ENCODE measurements around the gene AMIGO3. TPM values are rescaled to one million over a fixed set of nuclear protein-coding genes. Genes with fewer than 3 reads are reported as not detected.
A peak's percentile ranks its signal among the peaks of the same experiment; 100 is the strongest.
"Not testable (repeated sequence)": the region's sequence is repeated elsewhere in the genome, so short reads cannot be mapped to it uniquely, and the experiment has no call there.

The AMIGO3 gene
- total RNA-seq, 1 donor from 2014 or later = 1.8 TPM

DNA sequence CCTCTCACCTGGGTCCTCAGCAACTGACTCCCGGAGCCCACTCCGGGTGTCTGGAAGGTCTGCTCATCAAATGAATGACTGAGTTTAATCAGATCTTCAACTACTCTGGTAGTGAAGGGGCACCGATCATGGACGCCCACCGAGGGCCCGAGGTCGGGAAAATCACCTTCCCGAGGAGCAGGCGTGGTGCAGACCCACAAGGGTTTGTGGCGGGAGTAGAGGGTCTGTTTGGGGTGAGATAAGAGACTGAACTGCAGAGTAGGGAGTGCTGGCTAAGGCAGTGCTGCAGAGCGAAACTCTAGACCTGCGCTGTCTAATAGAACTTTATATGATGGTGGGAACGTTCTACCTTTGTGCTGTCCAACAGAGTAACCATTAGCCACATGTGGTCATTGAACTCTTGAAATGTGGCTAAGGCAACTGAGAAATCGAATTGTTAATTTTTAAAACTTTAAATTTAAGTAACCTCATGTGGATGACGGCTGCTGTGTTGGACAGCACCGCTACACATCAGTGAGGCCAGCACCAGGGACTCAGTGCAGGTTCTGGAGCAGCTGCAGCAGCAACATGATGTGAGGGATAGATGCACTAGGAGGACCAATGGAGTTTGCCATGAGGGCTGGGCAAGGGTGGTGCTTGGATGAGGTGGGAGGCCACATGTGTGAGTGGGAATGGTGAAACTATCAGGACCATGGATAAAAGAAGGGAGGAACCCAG is 29.4 kb downstream of the AMIGO3 start:
- DNase-seq (ENCODE audit: low read depth) = not testable (repeated sequence)

GRCh38 chr3:49689046-49689907 is 30.2 kb downstream of the AMIGO3 start, which contains the start of the genes MST1 and RNF123:
Gene MST1, minus strand, starts transcription at chr3:49689474. Its CDS starts 783 bp downstream, at chr3:49688691.
Gene RNF123, plus strand, starts transcription at chr3:49689557. Its CDS starts 1,609 bp downstream, at chr3:49691166.
- DNase-seq (ENCODE audit: low read depth) = peak; percentile 94

DNA sequence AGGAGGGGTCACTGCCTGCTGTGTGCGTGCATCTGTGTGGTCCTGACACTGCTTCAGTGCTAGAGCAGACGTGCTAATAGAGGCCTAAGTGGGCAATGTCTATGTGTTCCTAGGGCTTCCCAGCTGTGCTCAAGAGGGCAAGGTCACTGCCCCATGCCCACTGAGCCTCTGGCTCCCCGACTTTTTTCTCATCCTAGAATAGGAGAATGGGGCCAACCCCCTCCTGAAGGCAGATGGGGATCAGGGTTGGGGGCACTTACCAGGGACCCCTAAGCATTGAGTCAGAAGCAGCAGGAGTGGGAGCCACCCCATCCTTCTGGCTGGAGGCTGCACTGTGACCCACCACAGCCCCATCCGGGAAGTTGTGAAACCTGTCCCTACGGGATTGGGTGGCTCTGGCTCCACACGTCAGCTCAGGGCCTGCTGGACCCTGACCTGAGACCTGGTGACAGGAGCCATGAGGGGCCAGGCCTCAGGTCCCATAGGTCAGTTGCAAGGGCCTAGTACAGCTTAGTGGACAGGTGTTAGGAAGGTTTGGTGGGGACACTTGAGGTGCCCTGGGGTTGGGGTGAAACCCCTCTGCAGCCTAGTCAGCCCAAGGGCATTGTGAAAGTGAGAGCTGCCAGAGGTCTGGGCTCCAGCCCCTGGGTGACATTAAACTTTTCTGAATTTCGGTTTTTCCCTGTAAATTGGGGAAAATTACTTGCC is 31.0 kb downstream of the AMIGO3 start:
- DNase-seq (ENCODE audit: low read depth) = not testable (repeated sequence)

- DNase-seq (ENCODE audit: low read depth) = not testable (repeated sequence)
Observed at GRCh38 chr3:49687424-49687795, 32.1 kb downstream of the AMIGO3 start.

DNA sequence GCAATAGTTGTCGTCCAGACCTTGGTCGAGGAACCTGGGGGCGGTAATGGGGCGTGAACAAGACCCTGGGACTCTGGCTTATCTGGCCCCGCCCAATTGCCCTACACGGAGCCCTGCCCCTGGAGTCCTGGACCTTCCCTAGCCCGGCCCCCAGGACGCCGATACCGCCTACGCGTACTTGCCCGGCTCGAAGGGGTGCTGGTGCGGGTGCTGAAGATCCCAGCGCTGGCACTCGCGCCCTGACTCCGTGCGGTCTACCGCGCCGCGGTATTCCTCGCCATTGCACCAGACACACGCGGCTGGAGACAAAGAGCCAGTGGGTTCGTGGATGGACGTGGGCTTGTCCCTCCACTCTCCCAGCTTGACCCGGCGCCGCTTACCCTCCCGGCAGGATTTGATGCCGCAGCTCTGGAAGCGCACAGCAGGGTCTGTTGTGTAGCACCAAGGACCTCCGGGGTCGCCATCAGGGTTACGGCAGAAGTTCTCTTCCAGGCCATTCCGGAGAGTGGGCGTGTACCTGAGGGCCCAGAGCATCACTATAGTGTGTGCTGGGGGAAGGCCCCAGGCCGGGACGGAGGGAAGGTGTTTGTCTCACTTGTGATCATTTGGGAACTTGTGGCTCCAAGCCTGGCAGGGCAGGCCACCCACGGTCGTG is 32.6 kb downstream of the AMIGO3 start:
- not testable (repeated sequence) for DNase-seq (ENCODE audit: low read depth)

DNA sequence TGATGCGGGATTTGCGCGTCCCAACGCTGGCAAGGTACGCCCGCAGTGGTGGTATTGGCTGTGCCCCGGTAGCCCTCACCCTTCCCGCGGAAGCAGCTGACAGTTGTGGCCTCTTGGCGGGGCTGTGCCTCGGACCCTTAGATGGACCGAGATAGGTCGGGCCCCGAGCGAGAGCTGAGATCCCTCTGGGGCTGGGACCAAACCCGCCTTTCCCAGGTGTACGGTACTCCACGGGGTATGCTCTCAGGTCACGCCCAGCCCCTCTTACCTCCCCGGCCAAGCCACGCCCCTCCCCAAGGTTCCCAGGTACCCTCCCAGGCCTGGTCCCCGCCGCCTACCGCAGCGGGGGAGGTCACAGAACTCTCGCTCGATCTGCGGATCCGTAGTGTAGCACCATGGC is 33.1 kb downstream of the AMIGO3 start:
- not testable (repeated sequence) for DNase-seq (ENCODE audit: low read depth)

DNA sequence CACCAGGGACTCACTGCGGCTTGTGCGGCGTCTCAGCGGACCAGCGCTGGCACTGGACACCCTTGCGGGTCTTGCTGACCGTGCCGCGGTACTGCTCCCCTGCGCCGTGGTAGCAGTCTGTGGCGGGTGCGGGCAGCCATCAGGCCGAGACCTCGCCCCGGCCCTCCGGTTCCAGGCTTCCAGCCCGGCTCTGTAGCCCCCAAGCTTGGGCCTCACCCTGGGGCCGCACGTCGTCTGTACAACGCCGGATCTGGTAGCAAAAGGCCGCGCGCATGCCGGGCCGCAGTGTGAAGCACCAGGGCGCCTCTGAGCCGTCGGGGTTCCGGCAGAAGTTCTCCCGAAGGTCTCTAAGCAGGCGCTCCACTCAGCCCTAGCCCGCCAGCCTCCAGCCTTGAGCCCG is 33.6 kb downstream of the AMIGO3 start:
- DNase-seq (ENCODE audit: low read depth) = not testable (repeated sequence)

- DNase-seq (ENCODE audit: low read depth) = not testable (repeated sequence)
Observed at GRCh38 chr3:49685103-49685502, 34.4 kb downstream of the AMIGO3 start.

DNA sequence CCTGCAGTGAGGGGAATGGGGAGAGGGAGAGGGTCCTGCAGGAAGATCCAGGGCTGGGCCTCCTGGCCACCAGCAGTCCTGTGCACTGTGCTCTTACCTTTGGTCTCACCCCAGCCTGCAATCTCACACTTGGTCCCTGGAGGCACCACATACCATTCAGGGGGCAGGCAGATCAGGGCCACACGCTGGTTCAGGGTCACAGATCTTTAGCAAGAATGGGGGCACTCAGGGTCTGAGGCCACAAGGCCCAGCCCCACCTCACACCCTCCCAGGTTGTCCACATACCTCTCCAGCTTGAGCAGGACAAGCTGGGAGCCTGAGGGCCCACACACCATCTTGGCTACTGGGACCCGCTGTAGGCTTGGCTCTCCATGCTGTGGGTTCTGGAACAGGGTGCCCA is 35.0 kb downstream of the AMIGO3 start:
- DNase-seq (ENCODE audit: low read depth) = not testable (repeated sequence)

DNA sequence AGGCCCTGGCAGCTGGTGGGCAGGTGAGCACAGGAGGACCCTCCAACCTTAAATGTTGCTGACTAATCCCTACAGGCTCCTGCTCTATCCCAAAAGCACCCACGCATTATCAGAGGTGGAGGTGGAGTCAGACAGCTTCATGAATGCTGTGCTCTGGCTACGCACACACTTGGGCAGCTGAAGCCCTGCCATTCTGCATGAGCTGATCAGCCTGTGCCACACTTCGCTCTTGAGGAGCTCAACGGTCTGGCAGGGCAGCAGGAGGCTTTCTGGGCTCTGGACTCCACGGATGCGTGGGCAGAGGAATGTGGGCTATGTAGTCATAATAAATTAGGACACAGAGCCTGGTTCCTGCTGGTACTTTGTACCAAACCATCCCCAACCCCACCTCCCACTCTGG is 36.3 kb downstream of the AMIGO3 start:
- no peak for DNase-seq (ENCODE audit: low read depth)

DNA sequence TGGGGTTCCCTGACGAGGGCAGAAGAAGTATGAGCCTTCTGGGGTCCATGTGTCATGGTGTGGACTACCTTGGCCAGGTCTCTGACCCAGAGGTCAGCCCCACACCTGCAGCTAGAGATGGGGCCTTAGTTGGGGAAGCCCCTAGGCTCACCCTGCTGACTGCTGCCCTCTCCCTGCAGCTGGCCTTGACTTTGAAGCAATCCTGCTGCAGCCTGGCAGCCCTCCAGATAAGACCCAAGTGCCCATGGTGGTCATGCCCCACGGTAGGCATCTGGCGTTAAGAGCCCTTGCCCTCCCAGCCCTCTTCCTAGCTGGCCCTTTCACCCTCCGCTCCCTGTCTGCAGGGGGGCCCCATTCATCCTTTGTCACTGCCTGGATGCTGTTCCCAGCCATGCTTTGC is 37.9 kb downstream of the AMIGO3 start:
- no peak for DNase-seq (ENCODE audit: low read depth)

DNA sequence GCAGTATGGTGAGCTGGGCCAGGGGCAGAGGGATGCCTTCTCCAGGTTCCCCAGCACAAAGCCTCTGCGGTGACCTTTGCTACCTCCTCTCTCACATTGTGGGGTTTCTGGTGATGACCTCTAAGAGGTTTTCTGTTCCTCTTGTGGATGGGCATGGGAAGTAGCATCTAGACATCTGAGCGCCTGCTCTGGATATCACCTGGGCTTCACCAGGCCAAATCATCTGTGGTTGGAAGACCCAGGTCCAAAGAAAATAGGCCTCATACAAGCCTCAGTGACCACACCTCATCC is 38.3 kb downstream of the AMIGO3 start:
- no peak for DNase-seq (ENCODE audit: low read depth)

- no peak for DNase-seq (ENCODE audit: low read depth)
Observed at GRCh38 chr3:49680493-49681231, 38.8 kb downstream of the AMIGO3 start.

GRCh38 chr3:49675912-49676311 is 43.6 kb downstream of the AMIGO3 start:
- DNase-seq (ENCODE audit: low read depth) = no peak

DNA sequence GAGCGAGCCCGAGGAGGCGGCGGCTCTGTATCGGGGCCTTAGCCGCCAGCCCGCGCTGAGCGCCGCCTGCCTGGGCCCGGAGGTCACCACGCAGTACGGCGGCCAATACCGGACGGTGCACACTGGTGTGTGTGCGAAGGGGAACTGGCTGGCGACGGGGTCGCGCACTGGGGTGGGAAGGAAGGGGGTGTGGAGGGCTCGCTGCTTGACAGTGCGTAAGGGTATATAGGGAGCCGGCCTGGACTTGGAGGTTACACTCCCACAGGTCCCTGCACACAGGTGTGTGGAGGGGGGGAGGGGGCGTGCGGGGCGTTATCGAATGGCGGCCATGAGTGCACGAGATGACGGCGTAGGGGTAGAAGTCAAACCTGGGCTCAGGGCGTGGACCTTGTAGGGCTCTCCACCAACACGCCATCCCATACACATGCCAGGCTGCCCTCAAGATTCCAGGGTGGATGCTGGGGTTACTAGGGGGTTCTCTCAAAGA is 44.9 kb downstream of the AMIGO3 start:
- no peak for DNase-seq (ENCODE audit: low read depth)

- DNase-seq (ENCODE audit: low read depth) = peak; percentile 98
Observed at GRCh38 chr3:49673715-49674496, 45.6 kb downstream of the AMIGO3 start, which contains the start of gene APEH. Gene APEH, plus strand, starts transcription at chr3:49674351. Its CDS starts 51 bp downstream, at chr3:49674402.

DNA sequence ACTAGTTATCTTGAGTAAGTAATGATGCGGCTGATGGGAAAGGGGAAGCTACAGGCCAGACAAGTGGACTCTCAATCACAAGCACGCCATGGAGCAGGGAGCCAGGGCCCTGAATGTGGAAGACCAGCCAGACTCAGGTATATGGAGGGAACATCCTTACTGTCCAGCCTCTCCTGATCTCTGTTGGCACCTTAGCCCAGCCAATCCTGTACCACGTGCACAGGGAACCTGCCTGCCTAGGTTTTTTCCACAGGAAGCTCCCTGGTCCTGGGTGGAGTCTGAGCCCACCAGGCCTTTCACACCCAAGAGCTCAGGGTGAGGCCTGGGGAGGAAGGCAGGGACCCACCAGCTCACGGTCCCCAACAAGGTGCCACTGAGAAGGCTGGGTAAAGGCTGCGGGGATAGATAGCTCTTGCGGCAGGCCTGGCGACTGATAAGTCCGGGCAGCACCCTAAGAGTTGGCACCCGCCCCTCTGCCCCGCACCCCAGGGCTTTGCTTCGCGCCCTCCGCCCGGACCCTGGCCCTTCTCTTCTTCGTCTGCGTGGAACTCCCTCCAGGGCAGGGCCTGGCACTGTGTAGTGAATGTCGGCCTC is 46.3 kb downstream of the AMIGO3 start:
- no peak for DNase-seq (ENCODE audit: low read depth)

GRCh38 chr3:49671291-49672288 is 47.9 kb downstream of the AMIGO3 start:
- peak; percentile 61 for DNase-seq (ENCODE audit: low read depth)
